Nephron progenitor cell (in vitro differentiated cells): ENCODE measurements around the gene ARFGEF3.
"Not testable (repeated sequence)": the region's sequence is repeated elsewhere in the genome, so short reads cannot be mapped to it uniquely, and the experiment has no call there.

Experiments used
- DNase-seq: peaks from one replicate; pipeline ENCODE4 v3.0.0; 2021
- H3K27ac Mint-ChIP-seq: 2 replicates; pipeline ENCODE4 v1.8.0; 2021; ENCODE audit warnings: mild to moderate bottlenecking, moderate library complexity, mixed read lengths
- H3K27me3 Mint-ChIP-seq: 2 replicates; pipeline ENCODE4 v1.8.0; 2021; ENCODE audit warnings: mild to moderate bottlenecking, low read depth, mixed read lengths; ENCODE audit not compliant: poor library complexity
- H3K36me3 Mint-ChIP-seq: 2 replicates; pipeline ENCODE4 v1.8.0; 2021; ENCODE audit warnings: low read depth, mixed read lengths
- H3K4me1 Mint-ChIP-seq: 2 replicates; pipeline ENCODE4 v1.8.0; 2021; ENCODE audit warnings: mixed read lengths
- H3K4me3 Mint-ChIP-seq: 2 replicates; pipeline ENCODE4 v1.8.0; 2021; ENCODE audit warnings: mild to moderate bottlenecking, moderate library complexity, mixed read lengths
- H3K9me3 Mint-ChIP-seq: 2 replicates; pipeline ENCODE4 v1.8.0; 2021; ENCODE audit warnings: mild to moderate bottlenecking, moderate library complexity, mixed read lengths
- TF ChIP-seq, protein P1 (sequence below): fragments of 200-600 bp; sonication (generic); IDR thresholded peaks from 2 replicates; pipeline ENCODE4 v1.5.0; 2021; ENCODE audit warnings: antibody characterized with exemption

ARFGEF3 gene

DNA sequence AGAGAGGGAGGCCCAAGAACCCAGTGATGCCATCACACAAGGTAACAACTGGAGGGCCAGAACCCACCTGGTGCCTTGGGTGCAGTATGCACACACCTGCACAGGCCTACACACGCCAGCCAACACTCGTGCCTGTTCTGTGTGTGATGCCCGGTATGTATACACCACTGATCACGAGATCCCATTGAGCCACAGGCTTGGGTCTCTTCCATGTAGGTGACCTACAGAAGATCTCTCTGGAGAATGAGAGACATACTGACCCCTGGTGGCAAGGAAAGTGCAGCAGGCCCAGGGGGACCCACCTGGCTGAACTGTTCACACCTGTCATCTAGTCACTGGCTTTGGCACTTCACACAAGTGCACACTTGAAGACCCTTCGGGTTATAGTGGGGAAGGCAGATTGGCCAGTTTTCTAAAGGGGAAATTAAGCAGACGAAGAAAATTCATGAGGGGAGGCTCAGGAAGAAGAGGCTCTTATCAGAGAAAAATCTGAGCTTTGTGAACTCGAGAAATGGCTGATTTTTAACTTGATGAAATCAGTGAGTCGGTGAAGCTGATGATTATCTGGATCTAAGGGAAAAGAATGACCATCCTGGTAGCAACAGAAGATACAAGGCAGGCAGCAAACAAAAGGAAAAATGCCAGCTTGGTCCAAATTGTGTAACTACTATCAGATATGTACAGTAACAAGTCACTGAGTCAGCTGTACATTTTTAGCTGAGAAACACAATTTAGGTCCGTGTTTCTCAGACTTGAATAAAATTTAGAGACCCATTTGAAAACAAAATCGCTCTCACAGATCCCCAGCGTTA is 125.6 kb downstream of the ARFGEF3 start:
- H3K27me3 Mint-ChIP-seq: peaks cover 11% of the 10 kb centered on the region
- peak; percentile 32 for DNase-seq
- H3K4me1 Mint-ChIP-seq: no peaks in the 10 kb centered on the region
- no peaks in the 10 kb centered on the region for H3K9me3 Mint-ChIP-seq
- H3K36me3 Mint-ChIP-seq: no peaks in the 10 kb centered on the region
- no peak overlapping the region for H3K4me3 Mint-ChIP-seq
- TF ChIP-seq, protein P1, sequence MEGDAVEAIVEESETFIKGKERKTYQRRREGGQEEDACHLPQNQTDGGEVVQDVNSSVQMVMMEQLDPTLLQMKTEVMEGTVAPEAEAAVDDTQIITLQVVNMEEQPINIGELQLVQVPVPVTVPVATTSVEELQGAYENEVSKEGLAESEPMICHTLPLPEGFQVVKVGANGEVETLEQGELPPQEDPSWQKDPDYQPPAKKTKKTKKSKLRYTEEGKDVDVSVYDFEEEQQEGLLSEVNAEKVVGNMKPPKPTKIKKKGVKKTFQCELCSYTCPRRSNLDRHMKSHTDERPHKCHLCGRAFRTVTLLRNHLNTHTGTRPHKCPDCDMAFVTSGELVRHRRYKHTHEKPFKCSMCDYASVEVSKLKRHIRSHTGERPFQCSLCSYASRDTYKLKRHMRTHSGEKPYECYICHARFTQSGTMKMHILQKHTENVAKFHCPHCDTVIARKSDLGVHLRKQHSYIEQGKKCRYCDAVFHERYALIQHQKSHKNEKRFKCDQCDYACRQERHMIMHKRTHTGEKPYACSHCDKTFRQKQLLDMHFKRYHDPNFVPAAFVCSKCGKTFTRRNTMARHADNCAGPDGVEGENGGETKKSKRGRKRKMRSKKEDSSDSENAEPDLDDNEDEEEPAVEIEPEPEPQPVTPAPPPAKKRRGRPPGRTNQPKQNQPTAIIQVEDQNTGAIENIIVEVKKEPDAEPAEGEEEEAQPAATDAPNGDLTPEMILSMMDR: peak; percentile 40
- no peak overlapping the region for H3K27ac Mint-ChIP-seq

DNA sequence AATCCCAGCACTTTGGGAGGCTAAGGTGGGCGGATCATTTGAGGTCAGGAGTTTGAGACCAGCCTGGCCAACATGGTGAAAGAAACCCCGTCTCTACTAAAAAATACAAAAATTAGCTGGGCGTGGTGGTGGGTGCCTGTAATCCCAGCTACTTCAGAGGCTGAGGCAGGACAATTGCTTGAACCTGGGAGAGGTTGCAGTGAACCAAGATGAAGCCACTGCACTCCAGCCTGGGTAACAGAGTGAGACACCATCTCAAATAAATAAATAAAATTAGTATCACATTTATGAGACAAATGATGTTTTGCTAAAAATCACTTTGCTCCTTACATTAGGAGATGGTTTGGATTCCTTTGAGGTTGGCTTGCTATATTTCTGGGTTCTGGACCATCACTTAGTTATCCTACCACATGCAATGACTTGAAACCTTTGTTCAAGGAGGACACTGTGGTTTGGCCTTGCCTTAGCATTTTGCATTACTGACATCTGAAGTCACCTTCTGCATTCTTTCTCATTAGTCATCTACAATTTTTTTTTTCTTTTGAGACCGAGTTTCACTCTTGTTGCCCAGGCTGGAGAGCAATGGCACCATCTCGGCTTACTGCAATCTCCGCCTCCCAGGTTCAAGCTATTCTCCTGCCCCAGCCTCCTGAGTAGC is 126.8 kb downstream of the ARFGEF3 start:
- H3K4me3 Mint-ChIP-seq, DNase-seq: not testable (repeated sequence)

DNA sequence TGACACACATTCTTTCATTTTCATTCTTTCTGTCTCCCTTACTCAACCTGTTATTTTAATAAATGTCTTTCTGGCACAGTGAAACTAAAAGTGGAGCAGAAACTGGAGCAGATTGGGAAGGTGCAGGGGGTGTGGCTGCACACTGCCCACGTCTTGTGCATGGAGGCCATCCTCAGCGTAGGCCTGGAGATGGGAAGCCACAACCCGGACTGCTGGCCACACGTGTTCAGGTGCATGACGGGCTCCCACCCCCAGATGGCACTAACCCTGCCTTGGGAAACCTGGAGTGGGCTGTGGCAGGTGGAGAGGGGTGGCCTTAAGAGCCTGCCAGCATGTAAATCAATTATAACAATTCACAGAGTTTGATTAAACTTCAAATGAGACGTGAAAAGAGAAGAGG is 128.0 kb downstream of the ARFGEF3 start:
- peaks cover 26% of the 10 kb centered on the region for H3K27me3 Mint-ChIP-seq
- H3K4me1 Mint-ChIP-seq: no peaks in the 10 kb centered on the region
- DNase-seq: peak; percentile 25
- H3K27ac Mint-ChIP-seq: no peak overlapping the region
- TF ChIP-seq, protein P1: peak; percentile 7
- H3K36me3 Mint-ChIP-seq: no peaks in the 10 kb centered on the region
- no peaks in the 10 kb centered on the region for H3K9me3 Mint-ChIP-seq
- H3K4me3 Mint-ChIP-seq: no peak overlapping the region

More for the DNA sequence above, 126.8 kb downstream of the ARFGEF3 start:
- H3K9me3 Mint-ChIP-seq, H3K27ac Mint-ChIP-seq, H3K36me3 Mint-ChIP-seq, H3K4me1 Mint-ChIP-seq: not testable (repeated sequence)
- H3K27me3 Mint-ChIP-seq: peaks cover 17% of the 10 kb centered on the region

DNA sequence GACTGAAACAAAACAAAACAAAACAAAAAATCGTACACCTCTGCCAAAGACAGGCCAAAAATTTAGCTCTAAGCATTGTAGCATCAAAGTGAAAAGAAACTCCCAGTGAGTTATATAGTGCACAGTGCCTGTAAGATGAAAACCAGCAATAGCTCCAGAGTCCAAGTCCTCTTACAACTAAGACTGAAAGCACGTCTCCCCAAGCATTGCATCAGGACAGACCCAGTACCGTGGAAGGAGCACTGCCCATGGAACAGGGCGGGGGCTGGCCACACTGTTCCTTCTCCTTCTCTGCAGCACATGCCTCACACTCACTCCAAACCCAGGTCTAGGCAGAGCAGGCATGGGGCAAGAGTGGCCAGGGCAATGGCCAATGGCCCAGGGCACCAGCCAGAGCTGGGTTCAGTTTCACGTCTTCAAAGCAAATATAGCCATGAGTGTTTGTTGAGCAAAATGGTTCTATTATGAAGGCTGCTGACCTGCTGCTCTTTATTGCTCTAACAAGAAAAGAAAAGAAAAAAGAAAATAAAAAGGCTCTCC is 128.8 kb downstream of the ARFGEF3 start:
- no peaks in the 10 kb centered on the region for H3K4me1 Mint-ChIP-seq
- TF ChIP-seq, protein P1: no peak
- no peak overlapping the region for H3K4me3 Mint-ChIP-seq
- DNase-seq: no peak
- no peaks in the 10 kb centered on the region for H3K9me3 Mint-ChIP-seq
- H3K27me3 Mint-ChIP-seq: peaks cover 32% of the 10 kb centered on the region
- H3K36me3 Mint-ChIP-seq: no peaks in the 10 kb centered on the region
- H3K27ac Mint-ChIP-seq: no peak overlapping the region

DNA sequence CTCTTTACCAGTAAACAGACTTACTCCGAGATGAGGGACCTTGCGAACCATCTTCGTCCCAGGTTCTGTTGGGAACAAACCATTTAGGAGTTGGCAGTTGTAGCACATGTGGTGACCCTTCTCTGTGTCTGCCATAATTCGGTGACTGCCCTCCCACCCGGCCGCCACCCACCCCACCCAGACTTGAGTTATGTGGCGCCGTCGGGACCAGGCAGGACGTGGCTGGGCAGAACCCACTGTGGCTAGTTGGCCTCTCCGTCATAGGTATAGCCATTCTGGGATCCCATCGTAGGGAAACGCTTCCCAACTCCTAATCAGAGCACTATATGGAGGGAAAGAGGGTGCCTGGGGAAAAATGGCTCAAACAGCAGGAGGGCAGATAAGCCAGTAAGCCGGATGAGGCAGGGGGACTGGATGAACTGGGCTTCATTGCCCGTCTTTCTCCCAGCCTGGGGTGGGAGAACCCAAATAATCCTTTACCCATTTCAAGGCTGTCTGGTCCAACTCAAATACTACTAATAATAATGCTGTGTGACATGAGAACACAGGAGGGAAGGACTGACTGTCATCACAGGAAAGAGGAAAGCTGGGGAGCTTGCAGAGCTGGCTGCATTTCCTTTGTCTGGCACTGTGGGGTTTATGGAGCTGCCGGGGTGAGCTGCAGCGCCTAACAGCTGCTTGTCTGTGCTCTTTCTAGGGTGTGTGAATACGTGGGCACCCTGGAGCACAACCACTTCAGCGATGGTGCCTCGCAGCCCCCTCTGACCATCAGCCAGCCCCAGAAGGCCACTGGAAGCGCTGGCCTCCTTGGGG is 129.5 kb downstream of the ARFGEF3 start:
- Mint-ChIP-seq H3K4me1 (no peaks in the 10 kb centered on the region), H3K4me3 (no peak overlapping the region), H3K27ac (no peak overlapping the region), H3K27me3 (peaks cover 37% of the 10 kb centered on the region), H3K36me3 (no peaks in the 10 kb centered on the region), H3K9me3 (no peaks in the 10 kb centered on the region)
- DNase-seq: no peak
- TF ChIP-seq, protein P1: no peak

DNA sequence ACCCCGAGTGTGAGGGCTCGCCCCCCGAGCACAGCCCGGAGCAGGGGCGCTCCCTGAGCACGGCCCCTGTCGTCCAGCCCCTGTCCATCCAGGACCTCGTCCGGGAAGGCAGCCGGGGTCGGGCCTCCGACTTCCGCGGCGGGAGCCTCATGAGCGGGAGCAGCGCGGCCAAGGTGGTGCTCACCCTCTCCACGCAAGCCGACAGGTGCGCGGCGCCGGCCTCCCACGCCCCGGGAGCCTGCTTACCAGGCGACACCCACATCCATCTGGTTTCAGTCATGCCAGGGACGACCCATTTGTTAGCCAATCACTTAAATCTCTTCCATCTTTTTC is 130.1 kb downstream of the ARFGEF3 start:
- Mint-ChIP-seq H3K9me3 (no peaks in the 10 kb centered on the region), H3K36me3 (no peaks in the 10 kb centered on the region), H3K4me1 (no peaks in the 10 kb centered on the region), H3K27ac (no peak overlapping the region), H3K27me3 (peaks cover 37% of the 10 kb centered on the region), H3K4me3 (no peak overlapping the region)
- DNase-seq: no peak
- TF ChIP-seq, protein P1: no peak
